Brain microvascular endothelial cell (primary cell): Measurements from ENCODE around the gene BTBD6.

Source experiments
- DNase-seq: peaks from one replicate; pipeline ENCODE4 v3.0.0-alpha.2; 2020
- H3K27ac ChIP-seq: fragments of 250-450 bp; sonication (Bioruptor Pico); 2 replicates; pipeline ENCODE4 v1.5.1; 2020; ENCODE audit warnings: mild to moderate bottlenecking, moderate library complexity
- H3K27me3 ChIP-seq: fragments of 250-450 bp; sonication (Bioruptor Pico); replicated peaks from 2 replicates; pipeline ENCODE4 v1.5.1; 2020; ENCODE audit warnings: mild to moderate bottlenecking
- H3K36me3 ChIP-seq: fragments of 250-450 bp; sonication (Bioruptor Pico); replicated peaks from 2 replicates; pipeline ENCODE4 v1.5.1; 2020; ENCODE audit warnings: mild to moderate bottlenecking
- H3K4me3 ChIP-seq: 2 replicates; pipeline ENCODE4 v1.5.1; 2011; ENCODE audit warnings: low read depth, mild to moderate bottlenecking, control low read depth, low read length, moderate library complexity
- CTCF ChIP-seq: IDR thresholded peaks from 2 replicates; pipeline ENCODE4 v1.5.1; 2011; ENCODE audit warnings: low read depth, mild to moderate bottlenecking, moderate library complexity, low read length, control low read depth, inconsistent platforms; ENCODE audit errors: missing control alignments
- in situ Hi-C: cut with HindIII; loops from 2 replicates; pipeline ENCODE4 v1.10.0; 2017; ENCODE audit warnings: low sequenced_read_pairs, low pct_ligation_motif_present

The BTBD6 gene

DNA sequence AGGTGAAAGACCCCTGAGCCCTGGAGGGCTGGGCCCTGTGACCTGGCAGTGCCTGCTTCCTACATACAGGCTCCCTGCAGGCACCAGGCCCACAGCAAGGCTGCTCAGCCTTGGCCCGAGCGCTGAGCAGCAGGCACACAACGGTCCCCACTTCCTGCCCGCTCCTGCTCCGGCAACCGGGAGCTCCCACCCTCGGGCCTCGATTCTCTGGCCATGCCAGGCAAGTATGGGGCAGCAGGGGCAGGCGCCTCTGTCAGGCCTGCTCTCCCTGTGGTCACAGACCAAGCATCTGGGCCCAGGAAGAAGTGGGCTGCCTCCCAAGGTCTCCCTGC, 36.6 kb upstream of the BTBD6 start:
- H3K27me3 ChIP-seq = no peaks in the 10 kb centered on the region
- H3K4me3 ChIP-seq = no peak overlapping the region
- TF ChIP-seq CTCF = no peak
- H3K27ac ChIP-seq = no peak overlapping the region
- H3K36me3 ChIP-seq = peaks cover 6% of the 10 kb centered on the region
- in situ Hi-C loops = no loop called here
- no peak for DNase-seq

- TF ChIP-seq CTCF = no peak
These were observed 35.6 kb upstream of the BTBD6 start for GRCh38 chr14:105212541-105213300.

GRCh38 chr14:105213361-105213760, 35.0 kb upstream of the BTBD6 start:
- Histone ChIP-seq H3K27ac (no peak overlapping the region), H3K27me3 (no peaks in the 10 kb centered on the region), H3K36me3 (peaks cover 13% of the 10 kb centered on the region), H3K4me3 (no peak overlapping the region)
- in situ Hi-C loops = no loop called here
- no peak for DNase-seq
- no peak for TF ChIP-seq CTCF

More at GRCh38 chr14:105212541-105213300, 35.6 kb upstream of the BTBD6 start:
- DNase-seq = no peak
- Histone ChIP-seq H3K4me3 (no peak overlapping the region), H3K27me3 (no peaks in the 10 kb centered on the region), H3K36me3 (peaks cover 13% of the 10 kb centered on the region), H3K27ac (no peak overlapping the region)
- in situ Hi-C loops = no loop called here

GRCh38 chr14:105214324-105214915, 33.9 kb upstream of the BTBD6 start:
- Histone ChIP-seq H3K36me3 (peaks cover 18% of the 10 kb centered on the region), H3K4me3 (no peak overlapping the region), H3K27me3 (no peaks in the 10 kb centered on the region), H3K27ac (no peak overlapping the region)
- no peak for DNase-seq
- in situ Hi-C loops = no loop called here
- TF ChIP-seq CTCF = no peak

DNA sequence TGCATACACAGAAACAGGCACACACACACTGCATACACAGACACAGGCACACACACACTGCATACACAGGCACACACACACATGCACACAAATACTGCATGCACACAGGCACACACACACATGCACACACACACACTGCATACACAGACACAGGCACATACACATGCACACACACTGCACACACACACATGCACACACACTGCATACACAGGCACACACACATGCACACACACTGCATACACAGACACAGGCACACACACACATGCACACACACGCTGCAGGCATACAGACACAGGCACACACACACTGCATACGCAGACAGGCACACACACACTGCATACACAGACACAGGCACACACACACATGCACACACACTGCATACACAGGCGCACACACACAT, 32.7 kb upstream of the BTBD6 start:
- in situ Hi-C loops = no loop called here
- Histone ChIP-seq H3K36me3 (peaks cover 17% of the 10 kb centered on the region), H3K4me3 (no peak overlapping the region), H3K27me3 (no peaks in the 10 kb centered on the region), H3K27ac (no peak overlapping the region)
- DNase-seq = no peak
- TF ChIP-seq CTCF = no peak
